Right cardiac atrium (tissue), 5 donors: ENCODE results near the gene MARCKSL1. TPM values are rescaled to one million over a fixed set of nuclear protein-coding genes. Genes with fewer than 3 reads are reported as not detected.
"Not testable (repeated sequence)": the region's sequence is repeated elsewhere in the genome, so short reads cannot be mapped to it uniquely, and the experiment has no call there.

Experiments
- ATAC-seq, 2 donors: fragments of 200-7000 bp; cut with Tn5 transposase; one replicate each; pipeline versions ENCODE4 v1.8.0 to v1.9.1; 2020; ENCODE audit warnings: moderate library complexity in 2 of 2, mild to moderate bottlenecking in 1 of 2
- DNase-seq, 3 donors: peaks; one replicate each; pipeline ENCODE4 v3.0.0-alpha.2; 2020
- H3K27ac ChIP-seq: one replicate; pipeline ENCODE4 v1.5.1; 2013; ENCODE audit warnings: mild to moderate bottlenecking, low read length, control low read depth, moderate library complexity
- H3K27me3 ChIP-seq: one replicate; pipeline ENCODE4 v1.6.1; 2013; ENCODE audit not compliant: control insufficient read depth, insufficient read depth
- H3K4me1 ChIP-seq: one replicate; pipeline ENCODE4 v1.6.1; 2013; ENCODE audit warnings: low read length; ENCODE audit not compliant: control insufficient read depth, insufficient read depth
- H3K4me3 ChIP-seq: one replicate; pipeline ENCODE4 v1.5.1; 2013; ENCODE audit warnings: low read length, control low read depth
- H3K9me3 ChIP-seq: one replicate; pipeline ENCODE4 v1.6.1; 2013; ENCODE audit warnings: low read length; ENCODE audit not compliant: control insufficient read depth
- WGBS: extraction: QIAGEN DNeasy Blood & Tissue Kit; methylation state at CpG from one replicate; pipeline ENCODE4 v1.1.7; 2013; 5-methylcytosine and 5-hydroxymethylcytosine counted together
- intact Hi-C, 4 donors: fragments of 100-400 bp; cut with DNase I; formaldehyde crosslinking; loops; one replicate each; pipeline versions ENCODE4 v1.11.0 to v1.14.0; 2022 to 2023
- polyA plus RNA-seq: library from polyadenylated mRNA; stranded (reverse); fragments of 200-250 nt; gene quantifications from one replicate; pipeline ENCODE4 v1.2.3, GENCODE V29; 2013
- total RNA-seq, 4 donors: library from RNA; stranded (reverse); fragmentation: NEBNext Ultra II Directional; extraction: Animal tissue kit (Norgen Biotek cat#: 25700); gene quantifications; one replicate each; pipeline ENCODE4 v1.2.1, GENCODE V29; 2021
- donor health status: healthy with polysubstance abuse.
- donor health status: DM: no; HTN: yes; CAD: no.
- donor health status: DM: no; HTN: no; CAD: no.
- donor health status: DM: no; HTN: yes; CAD: no; lungs with severe emphysema.
- donor health status: DM: yes; HTN: yes; CAD: no.

Gene MARCKSL1
- total and polyA plus RNA-seq, 5 donors: 14.5 to 52.7 (median 30.6) TPM

- Histone ChIP-seq H3K27ac (no peak overlapping the region), H3K4me3 (no peak overlapping the region), H3K4me1 (no peaks in the 10 kb centered on the region), H3K9me3 (no peaks in the 10 kb centered on the region), H3K27me3 (no peaks in the 10 kb centered on the region)
- intact Hi-C loops: no loop called here
- ATAC-seq: no peak
- WGBS: 93% methylated on average over 12 of the region's 12 CpGs
- no peak for DNase-seq
Observed at GRCh38 chr1:32363713-32364112, 27.7 kb upstream of the MARCKSL1 start.

- Histone ChIP-seq H3K4me1 (no peaks in the 10 kb centered on the region), H3K4me3 (peak within 1 kb of the TSS; percentile 4), H3K27me3 (no peaks in the 10 kb centered on the region), H3K9me3 (no peaks in the 10 kb centered on the region), H3K27ac (no peak within 1 kb of the TSS)
- DNase-seq (no peak), ATAC-seq (peak; percentile 20 to 29)
- 48% methylated on average over 17 of the region's 17 CpGs for WGBS
- intact Hi-C loops: no loop called here
Observed at GRCh38 chr1:32362474-32363313, 26.7 kb upstream of the MARCKSL1 start, which contains the start of the genes FAM229A and TSSK3. FAM229A (minus strand) TSS chr1:32362485; CDS start chr1:32362091, 394 bp downstream. TSSK3 (plus strand) TSS chr1:32362539; CDS start chr1:32362702, 163 bp downstream.

- intact Hi-C loops: no loop called here
- no peak overlapping the region for H3K27ac ChIP-seq
Observed at GRCh38 chr1:32361674-32362473, 25.8 kb upstream of the MARCKSL1 start.

GRCh38 chr1:32361308-32361673 lies 25.3 kb upstream of the MARCKSL1 start:
- intact Hi-C loops: no loop called here
- H3K4me3 ChIP-seq: no peak overlapping the region
- H3K27me3 ChIP-seq: no peaks in the 10 kb centered on the region
- DNase-seq: no peak
- WGBS: 54% methylated on average over 35 of the region's 35 CpGs
- no peaks in the 10 kb centered on the region for H3K4me1 ChIP-seq
- no peak overlapping the region for H3K27ac ChIP-seq
- peak in 1 of 2 donors; percentile 5 for ATAC-seq
- H3K9me3 ChIP-seq: no peaks in the 10 kb centered on the region

More at GRCh38 chr1:32361674-32362473, 25.8 kb upstream of the MARCKSL1 start:
- Histone ChIP-seq H3K4me1 (no peaks in the 10 kb centered on the region), H3K4me3 (peak overlapping the region; percentile 4), H3K9me3 (no peaks in the 10 kb centered on the region), H3K27me3 (no peaks in the 10 kb centered on the region)
- DNase-seq (peak; percentile 71 to 91 (median 86)), ATAC-seq (peak; percentile 76)
- WGBS: 2% methylated on average over 91 of the region's 91 CpGs

- Histone ChIP-seq H3K9me3 (no peaks in the 10 kb centered on the region), H3K4me1 (peaks cover 2% of the 10 kb centered on the region), H3K27ac (no peak overlapping the region), H3K27me3 (no peaks in the 10 kb centered on the region), H3K4me3 (no peak overlapping the region)
- DNase-seq (no peak), ATAC-seq (no peak)
- 83% methylated on average over 3 of the region's 3 CpGs for WGBS
- intact Hi-C loops: no loop called here
Observed at GRCh38 chr1:32358435-32358834, 22.4 kb upstream of the MARCKSL1 start.

GRCh38 chr1:32357614-32358013 lies 21.6 kb upstream of the MARCKSL1 start:
- ATAC-seq: no peak
- intact Hi-C loops: no loop called here

GRCh38 chr1:32356478-32356877 lies 20.4 kb upstream of the MARCKSL1 start:
- intact Hi-C loops: no loop called here
- WGBS: 97% methylated on average over 1 of the region's 1 CpG

More at GRCh38 chr1:32357614-32358013, 21.6 kb upstream of the MARCKSL1 start:
- Histone ChIP-seq H3K27me3 (no peaks in the 10 kb centered on the region), H3K4me1 (peaks cover 9% of the 10 kb centered on the region), H3K4me3 (no peak overlapping the region), H3K27ac (no peak overlapping the region), H3K9me3 (no peaks in the 10 kb centered on the region)
- 66% methylated on average over 6 of the region's 6 CpGs for WGBS
- no peak for DNase-seq

GRCh38 chr1:32355778-32356177 lies 19.7 kb upstream of the MARCKSL1 start:
- H3K9me3 ChIP-seq, intact Hi-C loops, H3K27ac ChIP-seq, DNase-seq, ATAC-seq, H3K27me3 ChIP-seq, H3K4me3 ChIP-seq: not testable (repeated sequence)
- WGBS: 90% methylated on average over 6 of the region's 6 CpGs
- peaks cover 13% of the 10 kb centered on the region for H3K4me1 ChIP-seq

More at GRCh38 chr1:32356478-32356877, 20.4 kb upstream of the MARCKSL1 start:
- Histone ChIP-seq H3K27ac (no peak overlapping the region), H3K4me1 (peaks cover 13% of the 10 kb centered on the region), H3K9me3 (no peaks in the 10 kb centered on the region), H3K27me3 (no peaks in the 10 kb centered on the region), H3K4me3 (no peak overlapping the region)
- ATAC-seq (no peak), DNase-seq (no peak)

GRCh38 chr1:32353886-32354570 lies 18.0 kb upstream of the MARCKSL1 start:
- intact Hi-C loops: no loop called here
- Histone ChIP-seq H3K27me3 (no peaks in the 10 kb centered on the region), H3K4me3 (no peak overlapping the region), H3K9me3 (no peaks in the 10 kb centered on the region), H3K27ac (peak overlapping the region; percentile 81), H3K4me1 (peaks cover 15% of the 10 kb centered on the region)
- DNase-seq (peak; percentile 88 to 93 (median 88)), ATAC-seq (peak; percentile 38 to 54)
- WGBS: 21% methylated on average over 2 of the region's 2 CpGs

GRCh38 chr1:32353431-32353830 lies 17.4 kb upstream of the MARCKSL1 start:
- peak; percentile 75 to 83 (median 83) for DNase-seq
- intact Hi-C loops: no loop called here
- peaks cover 18% of the 10 kb centered on the region for H3K4me1 ChIP-seq
- ATAC-seq: peak; percentile 20 to 47
- 39% methylated on average over 2 of the region's 2 CpGs for WGBS
- no peak overlapping the region for H3K4me3 ChIP-seq
- peak overlapping the region; percentile 81 for H3K27ac ChIP-seq
- H3K27me3 ChIP-seq: no peaks in the 10 kb centered on the region
- no peaks in the 10 kb centered on the region for H3K9me3 ChIP-seq
